Fibroblast of skin of abdomen (primary cell): ENCODE measurements around the gene XCL1. TPM values are rescaled to one million over a fixed set of nuclear protein-coding genes. Genes with fewer than 3 reads are reported as not detected.
"Not testable (repeated sequence)": the region's sequence is repeated elsewhere in the genome, so short reads cannot be mapped to it uniquely, and the experiment has no call there.

Source experiments
- DNase-seq: peaks from one replicate; pipeline ENCODE4 v3.0.0-alpha.2; 2013
- polyA plus RNA-seq, 2 experiments: library from polyadenylated mRNA; unstranded; fragments of 120-200 nt; gene quantifications; one replicate each; pipeline ENCODE4 v1.2.1, GENCODE V29; 2013; ENCODE audit not compliant: insufficient read length in 2 of 2

Gene XCL1, protein sequence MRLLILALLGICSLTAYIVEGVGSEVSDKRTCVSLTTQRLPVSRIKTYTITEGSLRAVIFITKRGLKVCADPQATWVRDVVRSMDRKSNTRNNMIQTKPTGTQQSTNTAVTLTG
- polyA plus RNA-seq (2013, experiment 1 of 2; ENCODE audit: insufficient read length), result not detected
- not detected for polyA plus RNA-seq (2013, experiment 2 of 2; ENCODE audit: insufficient read length)

DNA sequence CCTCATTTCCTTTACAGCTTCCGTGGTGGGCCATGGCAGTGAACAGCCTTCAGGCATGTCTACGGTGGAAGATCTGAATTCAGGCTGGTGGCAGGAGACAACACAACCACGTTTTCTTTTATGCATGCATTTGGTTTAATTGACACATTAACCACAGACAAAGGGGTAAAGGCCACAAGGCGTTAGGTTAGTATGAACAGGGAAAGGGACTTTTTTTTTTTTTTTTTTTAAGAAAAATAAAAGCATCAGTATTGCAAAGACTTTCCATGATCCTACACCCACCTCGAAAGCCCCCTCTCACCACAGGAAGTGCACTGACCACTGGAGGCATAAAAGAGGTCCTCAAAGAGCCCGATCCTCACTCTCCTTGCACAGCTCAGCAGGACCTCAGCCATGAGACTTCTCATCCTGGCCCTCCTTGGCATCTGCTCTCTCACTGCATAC, at the start of gene XCL1:
Gene XCL1, plus strand, starts transcription at position 361 of the 444 bp plus-strand sequence. Its CDS starts 33 bp downstream, at position 394.
- DNase-seq, result not testable (repeated sequence)

DNA sequence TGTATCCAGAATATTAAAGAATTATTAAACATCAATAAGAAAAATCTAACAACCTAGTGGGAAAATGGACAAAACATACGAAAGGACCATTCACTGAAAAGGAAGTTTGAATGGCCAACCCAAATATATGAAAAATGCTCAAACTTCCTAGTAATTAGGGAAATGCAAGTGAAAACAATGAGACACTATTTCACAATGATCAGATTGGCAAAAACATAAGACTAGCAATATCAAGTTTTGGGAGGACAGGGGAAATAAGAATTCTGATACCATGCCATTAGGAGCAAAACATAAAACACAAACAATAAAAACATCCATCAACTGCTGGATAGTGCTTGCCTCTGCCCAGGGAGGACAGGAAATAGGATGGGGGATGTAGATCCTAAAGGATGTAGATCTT, 46.9 kb upstream of the XCL1 start:
- no peak for DNase-seq

DNA sequence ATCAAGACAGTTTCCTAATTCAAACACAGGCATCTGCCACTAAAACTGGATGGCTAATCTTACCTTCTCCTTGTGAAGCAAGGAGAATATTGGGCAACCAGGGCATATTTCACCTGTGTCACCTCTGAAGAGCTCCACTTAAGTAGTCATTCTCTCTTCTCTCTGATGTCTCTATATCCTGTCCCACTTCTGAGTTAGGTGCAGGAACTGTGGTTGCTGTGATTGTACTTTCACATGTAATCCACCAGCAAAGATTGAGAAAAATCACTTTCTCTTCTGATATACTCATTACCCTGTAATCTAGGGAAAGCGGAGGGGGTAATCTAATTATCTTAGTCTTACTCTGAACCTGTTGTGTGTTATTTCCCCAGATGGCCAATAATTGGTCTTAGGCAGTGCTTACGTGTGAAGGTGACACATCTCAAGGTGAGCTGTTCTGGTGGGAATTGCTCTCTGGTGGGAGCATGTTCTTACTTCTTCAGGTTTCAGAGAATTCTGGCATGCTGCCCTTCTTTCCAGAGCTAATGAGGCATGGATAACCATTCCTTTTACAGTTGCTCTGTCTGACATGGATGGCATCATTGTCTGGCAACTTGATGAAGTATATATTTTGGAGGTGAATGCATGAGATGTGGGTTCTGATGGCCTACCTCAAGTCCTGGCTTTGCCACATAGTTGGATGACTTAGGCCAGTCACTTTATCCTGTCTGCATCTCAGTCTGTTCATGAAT, 44.6 kb upstream of the XCL1 start:
- no peak for DNase-seq

DNA sequence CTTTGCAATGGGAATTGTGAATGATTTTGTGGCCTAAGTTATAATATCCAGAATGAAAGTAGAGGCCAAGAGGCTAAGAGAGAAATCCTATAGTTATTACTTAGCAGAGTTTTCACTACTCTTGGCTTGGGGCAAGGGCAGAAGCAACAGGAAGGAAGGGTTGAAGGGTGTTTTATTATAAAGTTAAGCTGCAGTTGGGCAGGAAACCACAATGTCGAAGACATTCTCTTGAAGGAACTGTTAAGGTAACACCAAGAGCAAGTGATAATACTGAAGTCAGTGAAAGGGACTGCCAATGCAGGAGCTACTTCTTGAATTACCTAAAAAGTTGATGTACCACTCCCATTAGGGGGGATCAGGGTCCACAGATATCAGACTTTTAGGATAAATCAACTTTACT, 40.9 kb upstream of the XCL1 start:
- no peak for DNase-seq

DNA sequence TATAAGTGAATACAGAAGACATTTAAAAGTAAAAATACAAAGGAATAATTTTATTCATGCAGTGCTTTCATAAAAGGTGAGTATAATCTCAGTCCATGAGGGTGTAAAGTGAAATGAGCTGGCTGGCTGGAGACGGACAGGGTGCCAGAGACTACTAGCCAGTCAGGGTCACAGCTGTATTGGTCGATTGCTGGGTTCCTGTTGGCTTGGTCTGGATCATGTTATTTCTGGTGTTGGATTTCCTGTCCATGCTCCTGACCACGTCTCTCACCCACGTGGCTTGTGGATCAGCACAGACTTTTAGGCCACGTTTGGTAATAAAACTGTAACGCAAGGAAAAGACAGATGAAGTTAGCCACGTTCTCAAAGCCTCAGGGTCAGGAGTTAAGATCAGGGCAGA, 35.6 kb upstream of the XCL1 start:
- DNase-seq, result not testable (repeated sequence)

DNA sequence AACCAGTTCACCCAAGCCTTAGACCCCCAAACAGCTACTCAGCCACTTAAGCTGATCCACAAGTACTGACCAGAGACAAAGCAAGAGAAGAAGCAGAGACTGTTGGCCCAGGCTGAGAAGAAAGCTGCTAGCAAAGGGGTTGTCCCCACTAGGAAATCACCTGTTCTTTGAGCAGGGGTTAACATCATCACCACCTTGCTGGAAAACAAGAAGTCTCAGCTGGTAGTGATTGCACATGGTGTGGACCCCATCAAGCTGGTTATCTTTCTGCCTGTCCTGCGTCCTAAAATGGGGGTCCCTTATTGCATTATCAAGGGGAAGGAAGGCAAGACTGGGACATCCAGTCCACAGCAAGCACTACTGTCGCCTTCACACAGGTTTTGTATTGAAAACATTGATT, 33.4 kb upstream of the XCL1 start:
- DNase-seq, result not testable (repeated sequence)

DNA sequence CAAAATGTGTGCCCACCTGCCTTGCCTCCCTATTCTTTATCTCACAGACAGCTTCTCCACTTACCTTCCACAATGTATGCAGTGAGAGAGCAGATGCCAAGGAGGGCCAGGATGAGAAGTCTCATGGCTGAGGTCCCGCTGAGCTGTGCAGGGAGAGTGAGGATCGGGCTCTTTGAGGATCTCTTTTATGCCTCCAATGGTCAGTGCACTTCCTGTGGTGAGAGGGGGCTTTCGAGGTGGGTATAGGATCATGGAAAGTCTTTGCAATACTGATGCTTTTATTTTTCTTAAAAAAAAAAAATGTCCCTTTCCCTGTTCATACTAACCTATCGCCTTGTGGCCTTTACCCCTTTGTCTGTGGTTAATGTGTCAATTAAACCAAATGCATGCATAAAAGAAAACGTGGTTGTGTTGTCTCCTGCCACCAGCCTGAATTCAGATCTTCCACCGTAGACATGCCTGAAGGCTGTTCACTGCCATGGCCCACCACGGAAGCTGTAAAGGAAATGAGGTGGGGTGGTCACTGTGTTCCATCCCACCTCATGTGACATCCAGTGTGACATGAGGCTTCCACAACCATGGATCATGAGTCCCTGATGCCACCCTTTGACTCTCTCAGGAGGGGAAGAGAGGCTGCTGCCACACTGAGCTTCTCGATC, 32.4 kb upstream of the XCL1 start, which contains the start of gene XCL2:
Gene XCL2, minus strand, starts transcription at position 158 of the 659 bp plus-strand sequence. Its CDS starts 33 bp downstream, at position 125.
- DNase-seq, result not testable (repeated sequence)

DNA sequence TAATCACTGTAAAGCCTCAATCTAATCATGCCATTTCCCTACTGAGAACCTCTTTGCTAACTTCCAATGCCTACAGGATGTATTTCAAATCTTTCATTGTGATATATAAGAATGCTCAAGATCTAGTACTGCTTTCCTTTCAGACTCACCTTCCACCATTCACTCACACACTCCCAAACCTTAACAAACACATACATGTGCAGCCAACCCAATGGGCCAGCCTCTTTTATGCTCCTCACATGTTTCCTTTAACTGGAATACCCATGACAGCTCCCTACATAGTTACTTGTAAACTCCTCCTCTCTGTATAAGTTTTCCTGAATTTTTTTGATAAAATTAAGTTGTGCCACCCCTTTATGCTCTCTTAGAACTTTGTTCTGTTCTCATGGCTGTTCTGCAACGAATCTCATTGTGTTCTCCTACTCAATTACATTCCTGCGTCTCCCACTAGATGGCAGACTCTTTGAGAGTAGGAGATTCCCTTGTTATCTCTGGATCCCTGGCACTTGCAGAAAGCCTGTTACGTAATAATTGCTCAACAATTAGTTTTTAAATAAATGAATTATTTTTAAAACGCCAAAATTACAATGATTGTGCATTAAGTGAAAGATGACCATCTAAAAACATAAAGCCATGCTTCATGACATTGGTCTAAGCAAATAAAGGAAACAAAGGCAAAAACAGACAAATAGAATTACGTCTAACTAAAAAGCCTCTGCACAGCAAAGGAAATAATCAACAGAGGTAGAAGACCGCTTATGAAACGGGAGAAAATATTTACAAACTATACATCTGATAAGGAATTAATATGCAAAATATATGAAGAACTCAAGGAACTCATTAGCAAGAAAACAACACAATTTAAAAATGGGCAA, 30.5 kb upstream of the XCL1 start:
- peak; percentile 25 for DNase-seq

DNA sequence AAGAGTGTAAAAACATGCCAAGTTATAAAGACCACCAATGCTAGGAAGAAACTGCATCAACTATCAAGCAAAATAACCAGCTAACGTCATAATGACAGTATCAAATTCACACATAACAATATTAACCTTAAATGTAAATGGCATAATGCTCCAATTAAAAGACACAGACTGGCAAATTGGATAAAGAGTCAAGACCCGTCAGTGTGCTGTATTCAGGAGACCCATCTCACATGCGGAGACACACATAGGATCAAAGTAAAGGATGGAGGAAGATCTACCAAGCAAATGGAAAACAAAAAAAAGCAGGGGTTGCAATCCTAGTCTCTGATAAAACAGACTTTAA, 29.9 kb upstream of the XCL1 start:
- DNase-seq, result not testable (repeated sequence)

DNA sequence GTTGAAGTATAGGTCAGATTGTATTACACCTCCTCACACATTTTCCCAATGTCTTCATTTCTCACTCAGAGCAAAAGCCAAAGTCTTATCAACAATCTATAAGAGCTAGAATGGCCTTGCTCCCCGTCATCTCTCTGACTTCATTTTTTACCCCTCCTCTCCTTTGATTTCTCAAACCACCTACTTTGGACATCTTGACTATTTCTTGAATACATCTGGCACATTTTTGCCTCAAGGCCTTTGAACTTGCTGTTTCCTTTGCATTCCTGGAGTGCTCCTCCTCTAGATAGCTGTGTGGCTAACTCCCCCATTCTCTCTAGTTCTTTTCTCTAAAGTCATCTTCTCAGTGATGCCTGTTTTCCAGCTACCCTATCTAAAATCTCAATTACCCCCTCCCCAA, 25.4 kb upstream of the XCL1 start:
- peak; percentile 21 for DNase-seq

DNA sequence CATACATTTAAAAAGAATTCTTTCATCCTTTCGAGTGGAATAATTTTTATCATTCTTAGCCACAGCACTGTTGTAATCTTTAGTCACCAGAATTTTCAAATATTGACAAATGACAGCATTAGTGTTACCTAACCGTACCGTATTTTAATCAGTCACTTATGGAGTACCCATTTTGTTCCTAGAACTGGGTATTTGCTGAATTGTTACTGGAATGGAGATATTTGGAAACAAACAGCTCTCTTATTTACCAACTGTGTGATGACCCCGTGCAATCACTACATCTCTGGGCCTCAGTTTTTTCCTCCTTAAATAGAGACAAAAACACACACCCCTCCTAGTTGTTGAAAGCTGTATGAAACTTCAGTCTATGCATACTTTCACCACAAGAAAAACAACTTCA, 24.7 kb upstream of the XCL1 start:
- no peak for DNase-seq

DNA sequence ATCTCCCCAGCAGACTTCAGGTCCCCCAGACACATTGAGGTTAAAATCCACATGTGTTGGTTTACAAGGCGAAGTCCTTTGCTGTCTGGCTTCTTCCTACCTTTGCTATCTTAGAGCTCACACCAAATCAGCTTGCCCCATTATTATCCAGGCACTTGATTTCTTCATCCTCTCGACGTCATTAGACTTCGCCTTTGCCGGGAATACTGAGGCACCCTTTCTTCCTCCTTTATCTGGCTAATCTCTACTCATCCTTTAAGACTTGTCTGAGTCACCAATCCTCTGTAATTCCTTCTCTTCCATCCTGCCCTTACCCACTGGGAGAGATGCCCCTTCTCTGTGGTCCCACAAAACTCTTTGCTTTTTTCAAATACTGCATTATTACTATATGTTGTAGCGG, 23.4 kb upstream of the XCL1 start:
- no peak for DNase-seq

DNA sequence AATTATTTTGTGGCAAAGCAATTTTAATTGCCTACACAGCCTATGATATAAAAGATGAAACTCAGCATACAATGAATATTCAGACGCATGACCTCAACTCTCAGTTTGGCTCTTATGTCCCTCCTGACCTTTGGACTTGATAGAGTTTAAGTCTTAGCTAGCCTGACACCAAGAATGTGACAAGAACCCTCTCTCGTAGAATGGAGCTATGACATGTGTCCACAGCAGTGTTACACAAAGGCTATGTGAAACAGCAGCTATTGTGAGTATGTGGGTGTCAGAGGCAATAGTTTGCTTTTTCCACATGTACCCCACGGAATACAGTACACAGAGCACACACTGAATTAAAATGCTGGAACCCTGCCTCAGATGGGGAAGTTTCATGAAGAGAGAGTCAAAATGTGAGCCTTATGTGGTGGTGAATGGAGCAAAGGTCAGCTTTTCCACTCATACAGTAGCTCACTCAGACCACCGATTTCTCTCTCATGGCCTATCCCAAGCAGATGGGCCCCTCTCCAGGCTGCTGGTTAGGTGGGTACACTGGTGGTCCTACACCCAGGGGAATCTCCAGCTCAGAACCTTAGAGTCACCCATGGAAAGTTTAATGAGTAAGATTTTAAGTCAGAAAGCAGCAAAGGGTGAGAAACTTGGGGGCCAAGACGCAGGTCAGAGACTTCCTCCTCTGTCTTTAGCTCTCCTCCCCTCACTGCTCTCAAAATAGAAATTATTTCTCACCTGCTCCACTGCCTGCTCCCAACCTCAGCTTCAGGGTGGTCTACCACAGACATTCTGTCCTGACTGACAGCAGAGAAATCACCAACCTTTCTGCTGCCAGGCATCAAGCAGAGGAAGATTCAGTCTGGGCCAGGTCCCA, 22.5 kb upstream of the XCL1 start:
- no peak for DNase-seq

DNA sequence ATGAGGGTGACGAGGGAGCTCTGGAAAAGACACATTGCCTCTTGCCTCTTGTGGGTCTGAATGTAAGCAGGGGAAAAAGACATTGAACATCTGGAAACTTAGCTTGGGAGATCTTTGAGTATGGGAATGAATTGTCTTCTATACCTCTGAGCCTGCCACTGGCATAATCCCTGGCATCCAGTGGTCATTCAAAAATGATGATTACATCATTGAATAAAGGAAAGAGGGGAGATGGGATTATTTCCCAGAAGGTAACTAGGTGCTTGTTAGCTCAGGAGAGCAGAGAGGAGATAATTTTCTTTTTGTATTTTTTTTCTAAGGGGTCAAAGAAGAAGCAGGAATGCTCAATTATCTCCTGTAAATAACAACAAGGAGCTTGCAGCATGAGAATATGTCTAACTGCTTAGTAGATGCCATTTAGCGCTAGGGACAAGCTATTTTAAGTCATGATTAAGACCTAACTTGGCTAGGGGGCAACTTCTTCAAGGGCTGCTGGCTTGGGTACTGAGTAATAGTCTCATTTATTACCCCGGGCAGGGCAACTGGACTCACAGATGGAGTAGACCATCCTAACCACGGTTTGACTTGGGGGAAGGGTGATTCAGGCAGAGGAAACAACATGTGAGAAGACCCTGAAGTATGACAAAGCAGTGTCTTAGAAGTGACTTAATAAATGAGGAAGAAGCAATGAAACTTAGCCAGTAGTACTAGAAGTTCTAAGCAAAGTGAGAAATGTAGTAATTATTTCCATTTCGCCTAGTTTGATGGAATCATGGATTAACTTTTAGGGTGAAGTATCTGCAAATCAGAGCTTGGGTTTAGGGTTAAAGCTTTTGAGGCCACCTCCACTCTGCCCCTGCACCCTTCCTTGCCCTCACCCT, 21.6 kb upstream of the XCL1 start:
- DNase-seq, result no peak

DNA sequence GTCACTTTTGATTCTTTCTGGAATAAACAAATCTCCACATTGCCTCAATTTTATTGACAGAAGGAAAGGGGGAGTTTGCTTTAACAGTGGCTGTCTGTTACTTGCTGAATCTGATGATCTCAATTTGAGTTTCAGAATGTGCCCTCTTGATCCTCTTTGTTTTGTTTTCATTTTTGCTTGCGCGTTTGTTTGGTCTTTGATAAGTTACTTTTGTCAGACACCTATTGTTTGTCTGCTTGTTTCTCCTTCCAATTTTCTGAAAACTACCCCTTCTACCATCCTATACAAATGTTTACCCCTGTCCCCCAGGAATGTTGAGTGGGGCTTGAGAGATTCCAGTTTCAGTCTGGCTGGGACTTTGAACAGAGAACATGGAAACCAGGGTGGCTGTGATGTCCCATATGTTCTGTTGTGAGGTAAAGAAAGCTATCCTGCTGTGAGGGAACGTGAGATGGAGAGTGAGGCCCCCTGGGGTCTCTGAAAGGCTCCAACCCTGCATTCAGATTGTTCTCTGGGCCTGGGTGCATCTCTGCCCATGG, 20.8 kb upstream of the XCL1 start:
- DNase-seq, result no peak

DNA sequence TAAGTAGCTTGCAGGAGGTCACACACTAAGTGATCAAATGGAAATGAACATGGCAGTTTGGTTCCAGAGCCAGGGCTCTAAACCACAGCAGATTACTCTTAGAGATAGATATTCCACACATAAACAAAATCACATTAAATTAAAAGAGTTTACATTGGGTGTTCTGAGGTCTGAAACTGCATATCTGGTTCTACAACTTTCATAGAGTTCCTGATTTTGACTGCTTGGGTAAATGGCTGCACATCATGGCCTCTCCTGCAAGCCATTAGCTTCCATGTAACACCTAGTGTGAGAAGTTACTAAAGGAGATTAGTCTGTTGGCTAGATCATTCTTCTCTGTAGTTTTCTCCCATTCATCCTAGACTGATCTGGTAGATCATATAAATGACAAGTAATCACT, 19.8 kb upstream of the XCL1 start:
- no peak for DNase-seq

DNA sequence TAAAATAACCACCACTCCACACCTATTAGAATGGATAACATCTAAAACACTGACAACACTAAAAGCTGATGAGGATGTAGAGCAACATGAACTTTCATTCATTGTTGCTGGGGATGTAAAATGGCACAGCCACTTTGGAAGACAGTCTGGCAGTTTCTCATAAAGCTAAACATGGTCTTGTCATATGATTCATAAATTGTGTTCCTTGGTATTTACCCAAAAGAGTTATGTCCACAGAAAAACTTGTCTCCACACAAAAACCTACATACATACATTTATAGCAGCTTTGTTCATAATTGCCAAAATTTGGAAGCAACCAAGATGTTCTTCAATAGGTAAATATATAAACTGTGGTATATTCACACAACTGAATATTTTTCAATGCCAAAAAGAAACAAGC, 16.0 kb upstream of the XCL1 start:
- DNase-seq, result no peak

DNA sequence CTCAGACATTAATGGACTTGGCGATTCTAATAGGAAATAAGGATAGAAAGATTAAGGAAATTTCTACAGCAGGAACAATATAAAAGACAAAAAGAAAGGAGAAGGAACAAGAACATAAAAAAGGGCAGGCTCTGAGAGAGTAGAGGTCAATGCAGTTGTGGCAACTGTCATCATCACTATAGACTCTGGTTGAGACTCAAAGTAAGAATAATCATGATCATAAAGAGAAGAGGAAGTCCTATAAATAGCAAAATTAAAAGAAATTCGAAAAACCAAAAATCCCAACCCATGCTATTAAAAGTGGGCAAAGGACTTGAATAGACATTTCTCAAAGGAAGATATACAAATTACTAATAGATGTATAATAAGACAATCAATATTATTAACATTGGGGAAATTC, 14.4 kb upstream of the XCL1 start:
- DNase-seq, result no peak

DNA sequence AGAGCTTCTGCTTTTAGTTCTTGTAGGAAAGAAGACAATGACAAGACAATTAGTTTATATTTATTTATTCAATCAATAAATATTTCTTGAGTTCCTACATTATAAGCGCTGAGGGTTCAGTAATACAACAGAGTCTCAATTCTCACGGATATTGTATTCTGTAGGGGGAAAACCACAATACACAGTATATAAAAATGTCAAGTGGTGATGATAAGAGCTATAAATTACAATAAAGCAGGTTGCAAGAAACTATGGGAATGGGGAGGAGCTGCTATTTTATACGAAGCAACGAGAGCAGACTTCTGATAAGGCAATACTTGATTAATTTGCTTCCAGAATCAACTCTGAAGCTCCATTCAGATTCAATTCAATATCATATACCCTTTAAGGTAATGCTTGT, 10.6 kb upstream of the XCL1 start:
- DNase-seq, result no peak

DNA sequence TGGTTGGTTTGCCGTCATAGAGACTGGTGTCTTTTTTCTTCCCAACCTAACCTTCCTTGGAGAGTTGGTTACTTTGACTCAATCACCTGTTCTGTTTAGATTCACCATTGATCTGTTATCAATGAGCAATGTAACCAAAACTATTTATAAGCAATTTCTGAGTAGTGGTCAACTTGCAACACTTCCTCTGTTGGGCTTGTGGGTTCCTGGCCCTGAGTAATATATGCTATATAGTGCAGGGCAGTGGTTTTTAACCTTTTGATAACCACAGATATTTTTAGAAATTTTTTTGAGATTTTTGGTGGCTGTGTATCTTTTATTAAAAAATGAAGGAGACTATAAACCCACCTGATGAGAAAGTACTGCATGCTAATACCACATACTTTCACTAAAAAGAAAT, 9.4 kb upstream of the XCL1 start:
- no peak for DNase-seq
